Loucy (cell line): ENCODE data around the gene KPNA1.

Experiments
- CTCF ChIP-seq: fragments of 200-600 bp; sonication (generic); conservative IDR thresholded peaks from 2 replicates; pipeline ENCODE4 v1.5.1; 2014; ENCODE audit warnings: mild to moderate bottlenecking, antibody characterized with exemption, low read length
- EZH2phosphoT487 ChIP-seq: fragments of 200-600 bp; IDR thresholded peaks from 2 replicates; pipeline ENCODE4 v1.6.1; 2018; ENCODE audit warnings: antibody characterized with exemption, mild to moderate bottlenecking, moderate library complexity, borderline replicate concordance

GRCh38 chr3:122497425-122497824 lies 17.3 kb downstream of the KPNA1 start:
- TF ChIP-seq CTCF (no peak), EZH2phosphoT487 (no peak)
